Measurements from ENCODE around the gene GRPEL2.

The GRPEL2 gene

DNA sequence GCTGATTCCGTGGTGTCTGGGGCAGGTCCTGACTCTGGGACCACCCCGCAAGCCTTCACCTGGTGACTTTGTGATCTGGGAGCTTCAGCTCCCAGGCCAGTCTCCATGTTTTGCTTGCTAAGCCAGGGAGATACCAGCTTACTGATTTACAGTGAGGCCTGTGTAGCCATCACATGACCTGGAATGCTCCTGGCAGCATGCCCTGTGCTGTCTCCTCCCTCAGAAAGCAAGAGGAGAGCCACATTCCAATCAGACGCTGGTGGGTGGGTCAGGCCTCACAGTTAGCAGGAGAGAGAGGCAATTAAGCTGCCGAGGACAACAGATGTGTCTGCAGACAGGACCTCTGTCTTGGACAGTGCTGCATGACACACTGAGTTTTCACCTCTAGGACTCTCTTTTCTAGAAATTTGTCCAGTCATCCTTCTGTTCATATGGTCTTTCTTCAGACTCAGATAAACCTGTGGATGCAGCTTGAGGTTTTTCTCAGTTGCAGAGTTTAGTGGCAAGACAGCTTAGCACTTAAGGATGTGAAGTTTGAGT is 24.4 kb upstream of the GRPEL2 start:
- peak; percentile 71 for DNase-seq

- no peak for DNase-seq
Measured at GRCh38 chr5:149322518-149322917, 22.8 kb upstream of the GRPEL2 start.

DNA sequence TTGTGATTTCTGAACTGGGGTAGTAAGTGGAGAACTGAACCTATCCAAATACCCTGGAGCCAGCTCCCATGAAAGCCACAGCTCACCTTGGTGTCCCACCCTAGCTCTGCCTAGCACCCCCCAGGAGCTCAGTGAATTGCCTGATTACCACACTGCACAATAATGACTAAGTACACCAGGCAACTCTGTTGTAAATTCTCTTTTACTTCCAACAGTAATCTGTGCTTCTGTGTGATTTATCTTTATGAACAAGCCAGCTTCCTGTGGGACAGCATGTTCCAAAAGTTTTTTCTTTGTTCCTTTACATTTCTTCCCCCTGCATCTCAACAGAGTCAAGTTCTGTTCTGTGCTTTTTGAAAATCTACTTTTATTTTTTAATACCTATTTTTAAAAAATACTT is 22.1 kb upstream of the GRPEL2 start:
- DNase-seq = no peak

GRCh38 chr5:149323621-149324205 is 21.6 kb upstream of the GRPEL2 start:
- DNase-seq = no peak

- no peak for DNase-seq
Measured at GRCh38 chr5:149324641-149325040, 20.7 kb upstream of the GRPEL2 start.

- DNase-seq = no peak
Measured at GRCh38 chr5:149325166-149325735, 20.0 kb upstream of the GRPEL2 start.

DNA sequence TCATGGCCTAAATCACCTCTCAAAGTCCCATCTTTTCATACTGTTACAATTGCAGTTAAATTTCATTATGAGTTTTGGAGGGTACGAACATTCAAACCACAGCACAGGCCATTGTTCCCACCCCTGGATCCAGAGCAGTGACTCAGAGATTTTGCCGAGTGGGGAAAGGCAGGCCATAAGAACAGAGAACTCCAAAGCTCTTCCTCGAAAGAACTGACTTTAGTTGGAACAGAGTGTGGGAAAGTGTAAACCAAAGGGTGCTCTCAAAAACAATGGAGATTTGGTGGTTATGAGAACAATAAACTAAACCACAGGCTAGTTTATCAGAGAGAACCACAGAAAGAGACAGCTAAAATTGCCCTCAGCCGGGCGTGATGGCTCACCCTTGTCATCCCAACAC is 19.4 kb upstream of the GRPEL2 start:
- no peak for DNase-seq

GRCh38 chr5:149326611-149327010 is 18.7 kb upstream of the GRPEL2 start:
- DNase-seq = no peak

- DNase-seq = no peak
Measured at GRCh38 chr5:149328177-149328576, 17.1 kb upstream of the GRPEL2 start.

- no peak for DNase-seq
Measured at GRCh38 chr5:149333711-149334443, 11.4 kb upstream of the GRPEL2 start.

GRCh38 chr5:149337736-149338135 is 7.6 kb upstream of the GRPEL2 start:
- peak; percentile 74 for DNase-seq

DNA sequence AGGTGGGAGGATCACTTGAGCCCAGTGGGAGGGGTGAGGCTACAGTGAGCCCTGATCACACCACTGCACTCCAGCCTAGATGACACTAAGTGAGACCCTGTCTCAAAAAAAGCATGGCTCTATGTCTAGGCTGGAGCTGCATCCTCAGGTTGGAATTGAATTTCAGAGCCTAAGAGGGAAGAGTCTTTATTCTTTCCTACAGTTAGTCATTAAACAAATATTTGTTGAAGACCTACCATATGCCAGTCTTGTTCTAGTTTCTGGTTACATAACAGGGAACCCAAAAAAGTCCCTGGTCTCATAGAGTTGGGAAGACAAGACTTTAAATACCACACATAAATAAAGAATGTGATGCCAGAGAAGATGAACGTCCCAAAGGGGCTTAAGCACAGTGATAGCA is 6.9 kb upstream of the GRPEL2 start:
- peak; percentile 28 for DNase-seq

DNA sequence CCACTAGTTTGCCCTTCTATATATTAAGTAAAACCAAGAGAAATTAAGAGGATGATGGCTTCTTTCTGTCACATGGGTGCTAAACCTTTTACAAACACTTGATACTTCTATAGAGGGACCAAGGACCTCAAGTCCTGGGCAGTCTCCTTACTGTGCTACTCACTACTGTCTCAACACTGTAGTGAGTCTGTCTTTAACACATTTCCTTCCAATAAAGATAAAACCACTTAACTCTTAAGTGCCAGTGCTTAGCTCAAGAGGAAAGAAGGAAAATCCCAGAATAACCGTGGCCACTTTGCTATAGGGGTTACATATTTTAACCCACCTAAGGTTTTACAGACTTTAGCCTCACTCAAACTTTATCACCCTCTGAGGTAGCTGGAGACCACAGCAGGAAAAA is 4.4 kb upstream of the GRPEL2 start:
- no peak for DNase-seq

GRCh38 chr5:149341876-149342275 is 3.4 kb upstream of the GRPEL2 start:
- DNase-seq = no peak

GRCh38 chr5:149344151-149344550 is 1.1 kb upstream of the GRPEL2 start:
- DNase-seq = no peak

GRCh38 chr5:149345892-149346222 is 558 bp downstream of the GRPEL2 start:
- no peak for DNase-seq

- no peak for DNase-seq
Measured at GRCh38 chr5:149348518-149348917, 3.2 kb downstream of the GRPEL2 start.

- DNase-seq = no peak
Measured at GRCh38 chr5:149349382-149349781, 4.1 kb downstream of the GRPEL2 start.

- no peak for DNase-seq
Measured at GRCh38 chr5:149352169-149352568, 6.9 kb downstream of the GRPEL2 start.

DNA sequence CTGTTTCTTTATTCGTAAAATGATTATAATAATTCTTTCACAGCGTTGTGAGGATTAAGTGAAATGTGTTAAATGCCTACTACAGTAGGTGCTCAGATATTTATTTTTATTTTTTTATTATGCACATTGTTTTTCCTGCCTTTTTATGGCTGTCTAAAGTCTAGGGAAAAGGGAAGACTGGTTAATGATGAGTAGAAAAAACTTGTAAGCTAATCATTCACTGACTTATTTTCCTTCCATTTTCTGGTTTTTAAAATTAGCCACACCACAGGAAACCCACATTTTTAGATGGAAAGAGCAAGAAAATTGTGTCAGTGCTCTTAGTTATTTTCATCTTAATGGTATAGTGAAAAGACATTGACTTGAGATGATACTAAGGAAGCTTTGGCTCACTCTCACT is 8.6 kb downstream of the GRPEL2 start:
- DNase-seq = no peak

GRCh38 chr5:149355688-149356087 is 10.4 kb downstream of the GRPEL2 start:
- no peak for DNase-seq

GRCh38 chr5:149356391-149356790 is 11.1 kb downstream of the GRPEL2 start:
- no peak for DNase-seq

- DNase-seq = peak; percentile 94
Measured at GRCh38 chr5:149357370-149358293, 12.3 kb downstream of the GRPEL2 start, which contains the start of gene PCYOX1L. Gene PCYOX1L, plus strand, starts transcription at chr5:149358046. Its CDS starts 23 bp downstream, at chr5:149358069.

Measured in NCI-H2029 treated with DMSO at 0.1 percent for 48 hours (cell line).